GM12878 (cell line): ENCODE measurements around the gene PPP2R5D. TPM values are rescaled to one million over a fixed set of nuclear protein-coding genes. Genes with fewer than 3 reads are reported as not detected.

Source experiments
- ASH2L ChIP-seq: fragments of 300-600, 200-600 bp; sonication (generic); IDR thresholded peaks from 2 replicates; pipeline ENCODE4 v1.6.1; 2017; ENCODE audit warnings: low read depth, mild to moderate bottlenecking, borderline replicate concordance
- ATF7 ChIP-seq: fragments of 450-650 bp; IDR thresholded peaks from 2 replicates; pipeline ENCODE4 v1.6.1; 2016; ENCODE audit warnings: low read depth, mild to moderate bottlenecking
- DPF2 ChIP-seq: fragments of 450-650 bp; IDR thresholded peaks from 2 replicates; pipeline ENCODE4 v1.6.1; 2017; ENCODE audit warnings: mild to moderate bottlenecking
- EP300 ChIP-seq, 2 experiments: fragments of 150-350 bp in 1 of 2; IDR thresholded peaks; 2 replicates each; pipeline ENCODE4 v1.6.1; 2011 to 2012; ENCODE audit warnings: low read depth in 2 of 2, low read length in 2 of 2, borderline replicate concordance in 1 of 2, improper control_type of control experiment in 1 of 2, inconsistent platforms in 1 of 2; ENCODE audit not compliant: control insufficient read depth in 1 of 2
- ETV6 ChIP-seq, 2 experiments: fragments of 450-650 bp in 1 of 2; IDR thresholded peaks in 1 of 2; conservative IDR thresholded peaks in 1 of 2; 2 replicates each; pipeline ENCODE4 v1.6.1; 2014; ENCODE audit warnings: antibody characterized with exemption in 1 of 2, borderline replicate concordance in 1 of 2, low read depth in 1 of 2, mild to moderate bottlenecking in 1 of 2, moderate library complexity in 1 of 2
- FOS ChIP-seq: IDR thresholded peaks from 3 replicates; pipeline ENCODE4 v1.6.1; 2011; ENCODE audit warnings: borderline replicate concordance; ENCODE audit not compliant: insufficient read length; ENCODE audit errors: extremely low read depth
- IKZF1 ChIP-seq: fragments of 450-650 bp; conservative IDR thresholded peaks from 2 replicates; pipeline ENCODE4 v1.6.1; 2017; ENCODE audit warnings: antibody characterized with exemption, mild to moderate bottlenecking
- NFYA ChIP-seq: IDR thresholded peaks from 2 replicates; pipeline ENCODE4 v1.6.1; 2011; ENCODE audit warnings: low read depth, mild to moderate bottlenecking, low read length, improper control_type of control experiment, borderline replicate concordance
- POLR2AphosphoS5 ChIP-seq: IDR thresholded peaks from 2 replicates; pipeline ENCODE4 v1.6.1; 2011; ENCODE audit warnings: mild to moderate bottlenecking, low read length, inconsistent platforms
- RELA ChIP-seq: fragments of 450-650 bp; IDR thresholded peaks from 2 replicates; pipeline ENCODE4 v1.8.0; 2014; ENCODE audit warnings: borderline replicate concordance; ENCODE audit not compliant: partially characterized antibody
- RFX5 ChIP-seq: IDR thresholded peaks from 2 replicates; pipeline ENCODE4 v1.6.1; 2011; ENCODE audit warnings: low read depth, low read length, improper control_type of control experiment
- SMC3 ChIP-seq: IDR thresholded peaks from 2 replicates; pipeline ENCODE4 v1.6.1; 2011; ENCODE audit warnings: low read length, improper control_type of control experiment, borderline replicate concordance
- STAT3 ChIP-seq: IDR thresholded peaks from 2 replicates; pipeline ENCODE4 v1.6.1; 2011; ENCODE audit warnings: low read depth, low read length, improper control_type of control experiment
- polyA plus RNA-seq, 11 experiments: library from polyadenylated mRNA; depleted of rRNA in 4 of 11; unstranded in 6 of 11; stranded (reverse) in 5 of 11; fragments of >200 nt; fragmentation: Nextera tagmentation in 4 of 11; fragmentation: Illumina TruSeq in 1 of 11; extraction: Ambion mirVana in 4 of 11; extraction: Trizol in 1 of 11; gene quantifications; 1 replicate in 1 of 11; 2 replicates in 10 of 11; pipeline versions ENCODE4 v1.2.1 to v1.2.3, GENCODE V29; 2011 to 2016; ENCODE audit warnings: inconsistent platforms in 2 of 11, missing spikeins in 2 of 11, low read depth in 1 of 11
- total RNA-seq, 4 experiments: library from RNA; depleted of rRNA in 3 of 4; stranded (reverse); fragments of >200 nt in 3 of 4; fragmentation: Illumina TruSeq in 1 of 4; extraction: Trizol in 1 of 4; gene quantifications; 2 replicates each; pipeline versions ENCODE4 v1.2.1 to v1.2.3, GENCODE V29; 2013 to 2021
- TF ChIP-seq, protein P1 (sequence below): fragments of 150-350 bp; IDR thresholded peaks from 2 replicates; pipeline ENCODE4 v1.6.1; 2016; ENCODE audit warnings: low read depth, low read length
- TF ChIP-seq, protein P2 (sequence below): IDR thresholded peaks from 2 replicates; pipeline ENCODE4 v1.6.1; 2011; ENCODE audit warnings: mild to moderate bottlenecking, low read depth, low read length, moderate library complexity; ENCODE audit not compliant: insufficient replicate concordance
- TF ChIP-seq, protein P3 (sequence below): fragments of 450-650 bp; IDR thresholded peaks from 2 replicates; pipeline ENCODE4 v1.6.1; 2017; ENCODE audit warnings: mild to moderate bottlenecking, moderate library complexity
- TF ChIP-seq, protein P4 (sequence below): fragments of 450-650 bp; IDR thresholded peaks from 2 replicates; pipeline ENCODE4 v1.6.1; 2018; ENCODE audit warnings: mild to moderate bottlenecking, low read depth, moderate library complexity; ENCODE audit not compliant: partially characterized antibody

The PPP2R5D gene
- total and polyA plus RNA-seq, 10 of the 15 experiments (the other 5 are each of a cell fraction or from before 2014, with no cell fraction given), result 1.5 to 59.0 (median 32.0) TPM

DNA sequence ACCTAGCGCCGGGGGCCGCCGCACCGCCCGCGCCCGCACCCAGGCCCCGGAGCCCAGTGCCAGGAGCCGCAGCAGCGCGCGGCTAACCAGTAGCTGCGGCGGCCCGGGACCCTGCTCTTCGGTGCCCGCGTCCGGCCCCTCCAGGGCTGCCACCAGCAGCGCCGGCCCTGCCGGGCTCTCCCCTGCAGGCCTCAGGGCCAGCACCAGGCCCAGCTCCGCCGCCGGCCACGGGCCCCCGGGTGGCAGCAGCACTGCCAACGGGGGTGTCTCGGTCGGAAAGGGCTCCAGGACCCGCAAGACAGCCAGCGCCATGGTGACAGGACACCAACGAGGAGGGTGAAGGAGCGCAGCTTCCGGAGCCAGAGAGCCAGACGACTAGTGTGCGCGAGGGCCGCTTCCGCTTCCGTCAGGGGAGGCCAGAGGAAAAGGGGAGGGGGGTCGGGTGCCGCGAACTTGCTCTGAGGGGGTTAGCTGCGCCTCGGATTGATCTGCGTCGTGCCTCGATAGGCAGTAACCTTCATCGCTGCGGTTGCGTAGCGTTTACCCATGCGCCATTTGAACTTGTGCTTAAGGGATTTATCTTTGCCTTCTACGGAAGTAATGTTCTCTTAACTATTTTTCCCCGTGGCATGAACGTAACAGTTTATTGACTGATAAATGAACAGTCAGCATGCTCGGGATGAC lies 5.4 kb upstream of the PPP2R5D start, which contains the start of gene PEX6 (continued):
- TF ChIP-seq FOS, result no peak
- TF ChIP-seq, protein P1, sequence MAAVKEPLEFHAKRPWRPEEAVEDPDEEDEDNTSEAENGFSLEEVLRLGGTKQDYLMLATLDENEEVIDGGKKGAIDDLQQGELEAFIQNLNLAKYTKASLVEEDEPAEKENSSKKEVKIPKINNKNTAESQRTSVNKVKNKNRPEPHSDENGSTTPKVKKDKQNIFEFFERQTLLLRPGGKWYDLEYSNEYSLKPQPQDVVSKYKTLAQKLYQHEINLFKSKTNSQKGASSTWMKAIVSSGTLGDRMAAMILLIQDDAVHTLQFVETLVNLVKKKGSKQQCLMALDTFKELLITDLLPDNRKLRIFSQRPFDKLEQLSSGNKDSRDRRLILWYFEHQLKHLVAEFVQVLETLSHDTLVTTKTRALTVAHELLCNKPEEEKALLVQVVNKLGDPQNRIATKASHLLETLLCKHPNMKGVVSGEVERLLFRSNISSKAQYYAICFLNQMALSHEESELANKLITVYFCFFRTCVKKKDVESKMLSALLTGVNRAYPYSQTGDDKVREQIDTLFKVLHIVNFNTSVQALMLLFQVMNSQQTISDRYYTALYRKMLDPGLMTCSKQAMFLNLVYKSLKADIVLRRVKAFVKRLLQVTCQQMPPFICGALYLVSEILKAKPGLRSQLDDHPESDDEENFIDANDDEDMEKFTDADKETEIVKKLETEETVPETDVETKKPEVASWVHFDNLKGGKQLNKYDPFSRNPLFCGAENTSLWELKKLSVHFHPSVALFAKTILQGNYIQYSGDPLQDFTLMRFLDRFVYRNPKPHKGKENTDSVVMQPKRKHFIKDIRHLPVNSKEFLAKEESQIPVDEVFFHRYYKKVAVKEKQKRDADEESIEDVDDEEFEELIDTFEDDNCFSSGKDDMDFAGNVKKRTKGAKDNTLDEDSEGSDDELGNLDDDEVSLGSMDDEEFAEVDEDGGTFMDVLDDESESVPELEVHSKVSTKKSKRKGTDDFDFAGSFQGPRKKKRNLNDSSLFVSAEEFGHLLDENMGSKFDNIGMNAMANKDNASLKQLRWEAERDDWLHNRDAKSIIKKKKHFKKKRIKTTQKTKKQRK, result no peak
- TF ChIP-seq RELA, result no peak
- TF ChIP-seq, protein P2, sequence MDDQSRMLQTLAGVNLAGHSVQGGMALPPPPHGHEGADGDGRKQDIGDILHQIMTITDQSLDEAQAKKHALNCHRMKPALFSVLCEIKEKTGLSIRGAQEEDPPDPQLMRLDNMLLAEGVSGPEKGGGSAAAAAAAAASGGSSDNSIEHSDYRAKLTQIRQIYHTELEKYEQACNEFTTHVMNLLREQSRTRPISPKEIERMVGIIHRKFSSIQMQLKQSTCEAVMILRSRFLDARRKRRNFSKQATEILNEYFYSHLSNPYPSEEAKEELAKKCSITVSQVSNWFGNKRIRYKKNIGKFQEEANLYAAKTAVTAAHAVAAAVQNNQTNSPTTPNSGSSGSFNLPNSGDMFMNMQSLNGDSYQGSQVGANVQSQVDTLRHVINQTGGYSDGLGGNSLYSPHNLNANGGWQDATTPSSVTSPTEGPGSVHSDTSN, result no peak
- 0 out of 2 replicates have a peak, but pooled peaks have one; percentile 45 for TF ChIP-seq DPF2
- TF ChIP-seq ATF7, result 0 out of 2 replicates have a peak, but pooled peaks have one; percentile 31
- no peak for TF ChIP-seq STAT3
- TF ChIP-seq ASH2L, result no peak
- TF ChIP-seq, protein P3, sequence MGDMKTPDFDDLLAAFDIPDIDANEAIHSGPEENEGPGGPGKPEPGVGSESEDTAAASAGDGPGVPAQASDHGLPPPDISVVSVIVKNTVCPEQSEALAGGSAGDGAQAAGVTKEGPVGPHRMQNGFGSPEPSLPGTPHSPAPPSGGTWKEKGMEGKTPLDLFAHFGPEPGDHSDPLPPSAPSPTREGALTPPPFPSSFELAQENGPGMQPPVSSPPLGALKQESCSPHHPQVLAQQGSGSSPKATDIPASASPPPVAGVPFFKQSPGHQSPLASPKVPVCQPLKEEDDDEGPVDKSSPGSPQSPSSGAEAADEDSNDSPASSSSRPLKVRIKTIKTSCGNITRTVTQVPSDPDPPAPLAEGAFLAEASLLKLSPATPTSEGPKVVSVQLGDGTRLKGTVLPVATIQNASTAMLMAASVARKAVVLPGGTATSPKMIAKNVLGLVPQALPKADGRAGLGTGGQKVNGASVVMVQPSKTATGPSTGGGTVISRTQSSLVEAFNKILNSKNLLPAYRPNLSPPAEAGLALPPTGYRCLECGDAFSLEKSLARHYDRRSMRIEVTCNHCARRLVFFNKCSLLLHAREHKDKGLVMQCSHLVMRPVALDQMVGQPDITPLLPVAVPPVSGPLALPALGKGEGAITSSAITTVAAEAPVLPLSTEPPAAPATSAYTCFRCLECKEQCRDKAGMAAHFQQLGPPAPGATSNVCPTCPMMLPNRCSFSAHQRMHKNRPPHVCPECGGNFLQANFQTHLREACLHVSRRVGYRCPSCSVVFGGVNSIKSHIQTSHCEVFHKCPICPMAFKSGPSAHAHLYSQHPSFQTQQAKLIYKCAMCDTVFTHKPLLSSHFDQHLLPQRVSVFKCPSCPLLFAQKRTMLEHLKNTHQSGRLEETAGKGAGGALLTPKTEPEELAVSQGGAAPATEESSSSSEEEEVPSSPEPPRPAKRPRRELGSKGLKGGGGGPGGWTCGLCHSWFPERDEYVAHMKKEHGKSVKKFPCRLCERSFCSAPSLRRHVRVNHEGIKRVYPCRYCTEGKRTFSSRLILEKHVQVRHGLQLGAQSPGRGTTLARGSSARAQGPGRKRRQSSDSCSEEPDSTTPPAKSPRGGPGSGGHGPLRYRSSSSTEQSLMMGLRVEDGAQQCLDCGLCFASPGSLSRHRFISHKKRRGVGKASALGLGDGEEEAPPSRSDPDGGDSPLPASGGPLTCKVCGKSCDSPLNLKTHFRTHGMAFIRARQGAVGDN, result peak; percentile 82
- TF ChIP-seq SMC3, result no peak
- TF ChIP-seq, protein P4, sequence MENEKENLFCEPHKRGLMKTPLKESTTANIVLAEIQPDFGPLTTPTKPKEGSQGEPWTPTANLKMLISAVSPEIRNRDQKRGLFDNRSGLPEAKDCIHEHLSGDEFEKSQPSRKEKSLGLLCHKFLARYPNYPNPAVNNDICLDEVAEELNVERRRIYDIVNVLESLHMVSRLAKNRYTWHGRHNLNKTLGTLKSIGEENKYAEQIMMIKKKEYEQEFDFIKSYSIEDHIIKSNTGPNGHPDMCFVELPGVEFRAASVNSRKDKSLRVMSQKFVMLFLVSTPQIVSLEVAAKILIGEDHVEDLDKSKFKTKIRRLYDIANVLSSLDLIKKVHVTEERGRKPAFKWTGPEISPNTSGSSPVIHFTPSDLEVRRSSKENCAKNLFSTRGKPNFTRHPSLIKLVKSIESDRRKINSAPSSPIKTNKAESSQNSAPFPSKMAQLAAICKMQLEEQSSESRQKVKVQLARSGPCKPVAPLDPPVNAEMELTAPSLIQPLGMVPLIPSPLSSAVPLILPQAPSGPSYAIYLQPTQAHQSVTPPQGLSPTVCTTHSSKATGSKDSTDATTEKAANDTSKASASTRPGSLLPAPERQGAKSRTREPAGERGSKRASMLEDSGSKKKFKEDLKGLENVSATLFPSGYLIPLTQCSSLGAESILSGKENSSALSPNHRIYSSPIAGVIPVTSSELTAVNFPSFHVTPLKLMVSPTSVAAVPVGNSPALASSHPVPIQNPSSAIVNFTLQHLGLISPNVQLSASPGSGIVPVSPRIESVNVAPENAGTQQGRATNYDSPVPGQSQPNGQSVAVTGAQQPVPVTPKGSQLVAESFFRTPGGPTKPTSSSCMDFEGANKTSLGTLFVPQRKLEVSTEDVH, result peak; percentile 30
- peak in 1 of 2 experiments; percentile 82; a peak in 2 of 4 replicates for TF ChIP-seq ETV6 (conservative IDR thresholded peaks at IDR 0.05 in 1 of 2, IDR thresholded peaks at IDR 0.05 in 1 of 2; ENCODE audit: borderline replicate concordance in 1 of 2, low read depth in 1 of 2)
- TF ChIP-seq EP300 (IDR thresholded peaks at IDR 0.05; ENCODE audit: borderline replicate concordance in 1 of 2, control insufficient read depth in 1 of 2, low read depth in 2 of 2, low read length in 2 of 2), result no peak
- TF ChIP-seq IKZF1, result peak; percentile 73
- peak; percentile 95 for TF ChIP-seq POLR2AphosphoS5
- no peak for TF ChIP-seq NFYA
- no peak for TF ChIP-seq RFX5
